Gastrocnemius medialis (tissue), 4 donors: ENCODE data around the gene ABL1. TPM values are rescaled to one million over a fixed set of nuclear protein-coding genes. Genes with fewer than 3 reads are reported as not detected.
A peak's percentile ranks its signal among the peaks of the same experiment; 100 is the strongest.

Source experiments
- ATAC-seq, 2 donors: fragments of 150-250 bp; one replicate each; pipeline ENCODE4 v1.9.1; 2016
- DNase-seq, 2 donors: peaks; one replicate each; pipeline ENCODE4 v3.0.0-alpha.2; 2019
- H3K27ac ChIP-seq, 4 donors: fragments of 200-600 bp; sonication (generic); 1 replicate in 1 of 4; 2 replicates in 3 of 4; pipeline ENCODE4 v1.5.1; 2016 to 2018; ENCODE audit warnings: mild to moderate bottlenecking in 2 of 4, moderate library complexity in 1 of 4
- H3K27me3 ChIP-seq, 3 donors: fragments of 200-600 bp; sonication (generic) in 2 of 3; 1 replicate in 1 of 3; 2 replicates in 2 of 3; pipeline versions ENCODE4 v1.5.1 to v1.6.0; 2016 to 2019; ENCODE audit warnings: mild to moderate bottlenecking in 1 of 3, moderate library complexity in 1 of 3
- H3K36me3 ChIP-seq, 2 donors: fragments of 200-600 bp; sonication (generic) in 1 of 2; one replicate each; pipeline ENCODE4 v1.5.1; 2017 to 2018
- H3K4me1 ChIP-seq, 2 donors: fragments of 200-600 bp; sonication (generic) in 1 of 2; one replicate each; pipeline ENCODE4 v1.5.1; 2016 to 2017; ENCODE audit warnings: mild to moderate bottlenecking in 2 of 2
- H3K4me3 ChIP-seq, 4 donors: fragments of 200-600 bp; sonication (generic) in 3 of 4; 1 replicate in 1 of 4; 2 replicates in 3 of 4; pipeline ENCODE4 v1.5.1; 2016 to 2019; ENCODE audit warnings: mild to moderate bottlenecking in 2 of 4
- H3K9me3 ChIP-seq, 3 donors: fragments of 200-600 bp; sonication (generic) in 2 of 3; 1 replicate in 1 of 3; 2 replicates in 2 of 3; pipeline ENCODE4 v1.5.1; 2016 to 2019
- POLR2A ChIP-seq, 2 donors: fragments of 450-650 bp; IDR thresholded peaks; one replicate each; pipeline ENCODE4 v1.6.1; 2017; ENCODE audit warnings: antibody characterized with exemption in 2 of 2, mild to moderate bottlenecking in 2 of 2, moderate library complexity in 2 of 2
- in situ Hi-C, 4 donors: fragments of 200-750 bp; cut with MboI; loops; one replicate each; pipeline versions ENCODE4 v1.15.0 to v1.8.0; 2017; ENCODE audit warnings: low sequenced_read_pairs in 4 of 4
- intact Hi-C: fragments of 100-400 bp; cut with DNase I; formaldehyde crosslinking; loops from one replicate; pipeline ENCODE4 v1.15.1; 2023; ENCODE audit warnings: low total_unique reads
- total RNA-seq, 4 donors: library from RNA; depleted of rRNA; stranded (reverse); fragments of >200 nt; gene quantifications; one replicate each; pipeline versions ENCODE4 v1.1.0 to v1.2.3, GENCODE V29; 2016
- TF ChIP-seq, protein P1 (sequence below), 5 experiments: fragments of 450-650 bp in 3 of 5; fragments of 200-600 bp in 2 of 5; sonication (generic) in 2 of 5; IDR thresholded peaks in 4 of 5; conservative IDR thresholded peaks in 1 of 5; 1 replicate in 4 of 5; 2 replicates in 1 of 5; pipeline ENCODE4 v1.5.1; 2016 to 2019; ENCODE audit warnings: antibody characterized with exemption in 5 of 5, mild to moderate bottlenecking in 3 of 5, moderate library complexity in 3 of 5

Gene ABL1
- total RNA-seq, 4 donors from 2014 or later = 22.8 to 55.5 (median 28.5) TPM

GRCh38 chr9:130913599-130914416 lies 78.8 kb downstream of the ABL1 start:
- H3K9me3 ChIP-seq = no peaks in the 10 kb centered on the region
- in situ Hi-C loops = no loop called here
- no peak overlapping the region for H3K27ac ChIP-seq
- H3K36me3 ChIP-seq = no peaks in the 10 kb centered on the region
- no peak for TF ChIP-seq POLR2A (IDR thresholded peaks at IDR 0.05)
- TF ChIP-seq, protein P1, sequence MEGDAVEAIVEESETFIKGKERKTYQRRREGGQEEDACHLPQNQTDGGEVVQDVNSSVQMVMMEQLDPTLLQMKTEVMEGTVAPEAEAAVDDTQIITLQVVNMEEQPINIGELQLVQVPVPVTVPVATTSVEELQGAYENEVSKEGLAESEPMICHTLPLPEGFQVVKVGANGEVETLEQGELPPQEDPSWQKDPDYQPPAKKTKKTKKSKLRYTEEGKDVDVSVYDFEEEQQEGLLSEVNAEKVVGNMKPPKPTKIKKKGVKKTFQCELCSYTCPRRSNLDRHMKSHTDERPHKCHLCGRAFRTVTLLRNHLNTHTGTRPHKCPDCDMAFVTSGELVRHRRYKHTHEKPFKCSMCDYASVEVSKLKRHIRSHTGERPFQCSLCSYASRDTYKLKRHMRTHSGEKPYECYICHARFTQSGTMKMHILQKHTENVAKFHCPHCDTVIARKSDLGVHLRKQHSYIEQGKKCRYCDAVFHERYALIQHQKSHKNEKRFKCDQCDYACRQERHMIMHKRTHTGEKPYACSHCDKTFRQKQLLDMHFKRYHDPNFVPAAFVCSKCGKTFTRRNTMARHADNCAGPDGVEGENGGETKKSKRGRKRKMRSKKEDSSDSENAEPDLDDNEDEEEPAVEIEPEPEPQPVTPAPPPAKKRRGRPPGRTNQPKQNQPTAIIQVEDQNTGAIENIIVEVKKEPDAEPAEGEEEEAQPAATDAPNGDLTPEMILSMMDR (IDR thresholded peaks at IDR 0.05 in 4 of 5, conservative IDR thresholded peaks at IDR 0.05 in 1 of 5) = no peak
- intact Hi-C loops = no loop called here
- DNase-seq (no peak), ATAC-seq (no peak)
- no peaks in the 10 kb centered on the region for H3K4me1 ChIP-seq
- peaks cover 21 to 45% (median 31%) of the 10 kb centered on the region in 3 donors for H3K27me3 ChIP-seq
- H3K4me3 ChIP-seq = peak overlapping the region in 3 of 4 donors; percentile 18 to 23 (median 20)

- no peak overlapping the region for H3K4me3 ChIP-seq
- DNase-seq (no peak), ATAC-seq (no peak)
- no peaks in the 10 kb centered on the region for H3K9me3 ChIP-seq
- no peaks in the 10 kb centered on the region for H3K36me3 ChIP-seq
- intact Hi-C loops (no loop called here), in situ Hi-C loops (no loop called here)
- peaks cover 26 to 50% (median 37%) of the 10 kb centered on the region in 3 donors for H3K27me3 ChIP-seq
- no peak for TF ChIP-seq POLR2A (IDR thresholded peaks at IDR 0.05)
- TF ChIP-seq, protein P1 (IDR thresholded peaks at IDR 0.05 in 4 of 5, conservative IDR thresholded peaks at IDR 0.05 in 1 of 5) = no peak
- no peak overlapping the region for H3K27ac ChIP-seq
- no peaks in the 10 kb centered on the region for H3K4me1 ChIP-seq
Observed at GRCh38 chr9:130914417-130915095, 79.5 kb downstream of the ABL1 start.

DNA sequence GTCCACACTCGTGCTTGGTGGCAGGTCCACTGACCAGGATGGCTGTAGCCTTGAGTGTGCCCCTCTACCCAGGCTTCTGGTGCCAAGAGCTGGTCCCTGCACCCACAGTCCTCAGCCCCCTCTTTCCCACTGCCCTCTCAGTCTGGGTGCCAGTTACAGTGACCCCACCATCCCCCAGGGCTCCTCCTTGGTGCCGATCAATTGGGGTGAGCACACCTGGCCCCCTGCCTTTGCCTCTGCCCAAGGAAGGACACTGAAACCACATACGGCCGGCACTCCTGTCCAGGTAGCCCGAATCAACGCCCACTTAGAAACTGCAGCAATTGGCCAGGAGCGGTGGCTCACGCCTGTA lies 80.0 kb downstream of the ABL1 start:
- TF ChIP-seq POLR2A (IDR thresholded peaks at IDR 0.05) = no peak
- TF ChIP-seq, protein P1 (IDR thresholded peaks at IDR 0.05 in 4 of 5, conservative IDR thresholded peaks at IDR 0.05 in 1 of 5) = no peak
- peaks cover 29 to 53% (median 40%) of the 10 kb centered on the region in 3 donors for H3K27me3 ChIP-seq
- H3K36me3 ChIP-seq = no peaks in the 10 kb centered on the region
- H3K9me3 ChIP-seq = no peaks in the 10 kb centered on the region
- H3K4me1 ChIP-seq = no peaks in the 10 kb centered on the region
- no peak overlapping the region for H3K27ac ChIP-seq
- intact Hi-C loops (no loop called here), in situ Hi-C loops (no loop called here)
- ATAC-seq (no peak), DNase-seq (no peak)
- no peak overlapping the region for H3K4me3 ChIP-seq

DNA sequence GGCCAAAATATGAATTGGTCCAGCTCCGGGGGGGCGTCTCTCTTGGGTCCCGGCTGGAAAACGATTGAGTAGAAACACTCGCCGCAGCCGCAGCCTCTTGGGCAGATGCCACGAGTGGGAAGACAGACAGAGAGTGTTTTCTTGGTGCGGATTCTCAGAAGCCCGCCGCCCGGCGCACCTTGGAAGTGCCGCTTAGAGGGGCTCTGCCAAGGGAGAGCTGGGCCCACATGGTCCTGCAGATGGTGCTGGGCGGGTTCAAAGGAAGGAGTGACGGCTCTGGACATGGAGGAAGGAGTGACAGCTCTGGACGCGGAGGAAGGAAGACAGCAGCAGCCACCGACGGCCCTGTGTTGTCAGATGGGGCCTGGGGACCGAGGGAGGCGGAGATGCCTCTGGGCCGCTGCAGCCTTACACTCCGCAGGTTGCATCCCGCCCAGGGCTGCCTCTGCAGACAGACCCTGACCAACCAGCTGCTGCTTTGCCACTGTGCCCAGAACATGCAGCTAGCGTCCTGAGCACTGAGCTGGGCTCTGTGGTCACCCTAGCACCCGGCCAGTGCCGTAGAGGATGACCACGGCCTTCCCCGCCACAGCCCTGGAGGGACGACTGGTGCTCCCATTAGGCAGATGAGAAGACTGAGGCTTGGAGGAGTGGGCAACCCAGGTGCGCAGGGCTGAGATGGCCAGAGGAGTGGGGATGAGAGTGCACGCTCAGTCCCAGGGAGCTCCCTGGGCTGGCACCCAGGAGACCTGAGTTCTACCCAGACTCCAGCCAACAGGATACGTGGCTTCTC lies 82.3 kb downstream of the ABL1 start:
- H3K4me1 ChIP-seq = no peaks in the 10 kb centered on the region
- in situ Hi-C loops (no loop called here), intact Hi-C loops (no loop called here)
- TF ChIP-seq, protein P1 (IDR thresholded peaks at IDR 0.05 in 4 of 5, conservative IDR thresholded peaks at IDR 0.05 in 1 of 5) = no peak
- TF ChIP-seq POLR2A (IDR thresholded peaks at IDR 0.05) = no peak
- DNase-seq = no peak
- no peak overlapping the region for H3K4me3 ChIP-seq
- H3K27ac ChIP-seq = no peak overlapping the region
- no peak for ATAC-seq
- H3K27me3 ChIP-seq = peaks cover 37 to 49% (median 44%) of the 10 kb centered on the region in 3 donors
- no peaks in the 10 kb centered on the region for H3K36me3 ChIP-seq
- H3K9me3 ChIP-seq = no peaks in the 10 kb centered on the region
